Measurements from ENCODE around the gene LAMC3.

DNA sequence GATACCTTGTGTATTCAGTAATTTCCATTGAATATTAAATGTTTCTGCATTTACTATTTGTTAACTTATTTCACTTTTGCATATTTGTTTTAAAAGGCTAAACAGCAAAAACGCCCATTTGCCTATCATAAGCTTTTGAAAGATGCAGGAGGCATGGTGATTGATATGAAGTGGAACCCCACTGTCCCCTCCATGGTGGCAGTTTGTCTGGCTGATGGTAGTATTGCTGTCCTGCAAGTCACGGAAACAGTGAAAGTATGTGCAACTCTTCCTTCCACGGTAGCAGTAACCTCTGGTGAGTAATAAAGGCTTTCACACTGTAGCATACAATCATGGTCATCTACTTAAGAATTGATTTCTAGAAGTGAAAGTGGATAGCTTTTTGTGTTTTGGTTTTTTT lies 120.2 kb downstream of the LAMC3 start:
- TF ChIP-seq POLR2AphosphoS5 (IDR thresholded peaks at IDR 0.05) (no peak), CTCF (IDR thresholded peaks at IDR 0.05) (no peak), POLR2A (IDR thresholded peaks at IDR 0.05) (no peak)

Data from breast epithelium (tissue), 3 donors.